ENCODE results near the gene GNAI2.

DNA sequence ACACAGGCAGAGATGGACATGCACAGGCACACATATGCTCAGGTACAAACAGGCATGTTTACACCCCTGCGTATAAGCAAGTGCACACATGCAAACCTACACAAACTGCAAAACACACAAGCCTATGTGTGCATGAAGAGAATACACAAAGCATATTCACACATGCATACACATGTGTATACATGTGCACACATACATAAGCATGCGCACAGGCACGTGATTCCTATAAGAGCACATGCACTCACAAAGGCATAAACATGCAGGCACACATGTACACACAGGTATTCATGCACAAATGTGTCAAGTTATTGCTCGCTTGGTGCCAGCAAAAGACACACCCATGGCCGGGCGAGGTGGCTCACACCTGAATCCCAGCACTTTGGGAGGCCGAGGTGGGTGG is 46.0 kb upstream of the GNAI2 start:
- TF ChIP-seq, protein P1, sequence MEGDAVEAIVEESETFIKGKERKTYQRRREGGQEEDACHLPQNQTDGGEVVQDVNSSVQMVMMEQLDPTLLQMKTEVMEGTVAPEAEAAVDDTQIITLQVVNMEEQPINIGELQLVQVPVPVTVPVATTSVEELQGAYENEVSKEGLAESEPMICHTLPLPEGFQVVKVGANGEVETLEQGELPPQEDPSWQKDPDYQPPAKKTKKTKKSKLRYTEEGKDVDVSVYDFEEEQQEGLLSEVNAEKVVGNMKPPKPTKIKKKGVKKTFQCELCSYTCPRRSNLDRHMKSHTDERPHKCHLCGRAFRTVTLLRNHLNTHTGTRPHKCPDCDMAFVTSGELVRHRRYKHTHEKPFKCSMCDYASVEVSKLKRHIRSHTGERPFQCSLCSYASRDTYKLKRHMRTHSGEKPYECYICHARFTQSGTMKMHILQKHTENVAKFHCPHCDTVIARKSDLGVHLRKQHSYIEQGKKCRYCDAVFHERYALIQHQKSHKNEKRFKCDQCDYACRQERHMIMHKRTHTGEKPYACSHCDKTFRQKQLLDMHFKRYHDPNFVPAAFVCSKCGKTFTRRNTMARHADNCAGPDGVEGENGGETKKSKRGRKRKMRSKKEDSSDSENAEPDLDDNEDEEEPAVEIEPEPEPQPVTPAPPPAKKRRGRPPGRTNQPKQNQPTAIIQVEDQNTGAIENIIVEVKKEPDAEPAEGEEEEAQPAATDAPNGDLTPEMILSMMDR (IDR thresholded peaks at IDR 0.05; ENCODE audit: low read depth, low read length, poor library complexity, severe bottlenecking) = no peak
- no peak for TF ChIP-seq EZH2phosphoT487 (IDR thresholded peaks at IDR 0.05; ENCODE audit: borderline replicate concordance, low read length)
